GM23338 (cell line): ENCODE results near the gene C15orf61. TPM values are rescaled to one million over a fixed set of nuclear protein-coding genes. Genes with fewer than 3 reads are reported as not detected.

Source experiments
- ATAC-seq: fragments of 200-7000 bp; cut with Tn5 transposase; 3 replicates; pipeline ENCODE4 v1.9.1; 2020
- DNase-seq: peaks from one replicate; pipeline ENCODE4 v3.0.0-alpha.2; 2015; ENCODE audit warnings: low spot score
- H2AFZ ChIP-seq: fragments of 200-600 bp; sonication (generic); 2 replicates; pipeline ENCODE4 v1.8.0; 2016; ENCODE audit warnings: antibody characterized with exemption, mild to moderate bottlenecking, moderate library complexity
- H3F3A ChIP-seq: fragments of 200-600 bp; sonication (generic); replicated peaks from 2 replicates; pipeline ENCODE4 v1.8.0; 2017; ENCODE audit warnings: antibody characterized with exemption, mixed run types, low read depth
- H3K27ac ChIP-seq: fragments of 200-600 bp; sonication (generic); 2 replicates; pipeline ENCODE4 v1.6.1; 2016; ENCODE audit warnings: low read depth
- H3K27me3 ChIP-seq: fragments of 200-600 bp; sonication (generic); 2 replicates; pipeline ENCODE4 v1.8.0; 2016; ENCODE audit warnings: mild to moderate bottlenecking, mixed run types, moderate library complexity; ENCODE audit not compliant: insufficient read depth
- H3K36me3 ChIP-seq: fragments of 200-600 bp; sonication (generic); 2 replicates; pipeline ENCODE4 v1.8.0; 2016; ENCODE audit warnings: mild to moderate bottlenecking; ENCODE audit not compliant: insufficient read depth
- H3K4me1 ChIP-seq: fragments of 200-600 bp; sonication (generic); 2 replicates; pipeline ENCODE4 v1.8.0; 2016; ENCODE audit warnings: mild to moderate bottlenecking, moderate library complexity; ENCODE audit not compliant: insufficient read depth
- H3K4me2 ChIP-seq: fragments of 200-600 bp; sonication (generic); 2 replicates; pipeline ENCODE4 v1.7.1; 2017; ENCODE audit warnings: mixed run types
- H3K4me3 ChIP-seq: fragments of 200-600 bp; sonication (generic); 2 replicates; pipeline ENCODE4 v1.6.1; 2016; ENCODE audit warnings: mixed run types
- H3K79me2 ChIP-seq: fragments of 200-600 bp; sonication (generic); replicated peaks from 2 replicates; pipeline ENCODE4 v1.8.0; 2017; ENCODE audit warnings: mild to moderate bottlenecking; ENCODE audit not compliant: insufficient read depth
- H3K9me2 ChIP-seq: fragments of 200-600 bp; sonication (generic); 2 replicates; pipeline ENCODE4 v1.8.0; 2017; ENCODE audit not compliant: insufficient read depth
- H4K20me1 ChIP-seq: fragments of 200-600 bp; sonication (generic); replicated peaks from 2 replicates; pipeline ENCODE4 v1.8.0; 2017; ENCODE audit warnings: mild to moderate bottlenecking; ENCODE audit not compliant: insufficient read depth
- H3K27ac Mint-ChIP-seq: 2 replicates; pipeline ENCODE4 v1.8.0; 2020; ENCODE audit warnings: inconsistent platforms, mild to moderate bottlenecking, moderate library complexity, mixed read lengths
- H3K27me3 Mint-ChIP-seq: 3 replicates; pipeline ENCODE4 v1.8.0; 2022; ENCODE audit warnings: low read depth, mild to moderate bottlenecking, moderate library complexity, mixed read lengths, inconsistent platforms; ENCODE audit not compliant: insufficient read depth, poor library complexity
- H3K36me3 Mint-ChIP-seq: 3 replicates; pipeline ENCODE4 v1.8.0; 2021; ENCODE audit warnings: low read depth, mild to moderate bottlenecking, inconsistent platforms, moderate library complexity, mixed read lengths
- H3K4me1 Mint-ChIP-seq: 3 replicates; pipeline ENCODE4 v1.8.0; 2020; ENCODE audit warnings: mild to moderate bottlenecking, inconsistent platforms, mixed read lengths
- H3K4me3 Mint-ChIP-seq: 3 replicates; pipeline ENCODE4 v1.8.0; 2021; ENCODE audit warnings: moderate library complexity, mild to moderate bottlenecking, inconsistent platforms, mixed read lengths
- H3K9me3 Mint-ChIP-seq: 3 replicates; pipeline ENCODE4 v1.8.0; 2020; ENCODE audit warnings: moderate library complexity, mild to moderate bottlenecking, inconsistent platforms, mixed read lengths
- CREB1 ChIP-seq: fragments of 250-450 bp; sonication (Bioruptor Pico); IDR thresholded peaks from 2 replicates; pipeline ENCODE4 v1.5.0; 2020; ENCODE audit warnings: low read depth, mild to moderate bottlenecking, moderate library complexity
- EZH2 ChIP-seq: fragments of 200-600 bp; sonication (generic); IDR thresholded peaks from one replicate; pipeline ENCODE4 v1.8.0; 2017; ENCODE audit warnings: antibody characterized with exemption, mild to moderate bottlenecking, low read depth; ENCODE audit not compliant: unreplicated experiment
- EZH2phosphoT487 ChIP-seq: fragments of 200-600 bp; sonication (generic); IDR thresholded peaks from one replicate; pipeline ENCODE4 v1.8.1; 2018; ENCODE audit warnings: antibody characterized with exemption; ENCODE audit not compliant: unreplicated experiment
- JUNB ChIP-seq: IDR thresholded peaks from one replicate; pipeline ENCODE4 v1.6.1; 2016; ENCODE audit warnings: antibody characterized with exemption; ENCODE audit not compliant: unreplicated experiment
- REST ChIP-seq: IDR thresholded peaks from one replicate; pipeline ENCODE4 v1.6.1; 2018; ENCODE audit warnings: antibody characterized with exemption; ENCODE audit not compliant: unreplicated experiment
- ZNF331 ChIP-seq: fragments of 250-450 bp; sonication (Bioruptor Pico); IDR thresholded peaks from 2 replicates; pipeline ENCODE4 v1.5.0; 2020; ENCODE audit warnings: low read depth, mild to moderate bottlenecking, moderate library complexity
- ZNF462 ChIP-seq: fragments of 250-450 bp; sonication (Bioruptor Pico); IDR thresholded peaks from 2 replicates; pipeline ENCODE4 v1.5.0; 2020; ENCODE audit warnings: mild to moderate bottlenecking, moderate library complexity
- polyA plus RNA-seq: library from polyadenylated mRNA; unstranded; fragments of >200 nt; fragmentation: Nextera tagmentation; extraction: Ambion mirVana; gene quantifications from 2 replicates; pipeline ENCODE4 v1.2.1, GENCODE V29; 2016
- total RNA-seq: library from RNA; depleted of rRNA; stranded (reverse); fragments of >200 nt; shearing (Covaris generic); gene quantifications from 2 replicates; pipeline ENCODE4 v1.2.3, GENCODE V29; 2014
- TF ChIP-seq, protein P1 (sequence below), 2 experiments: fragments of 200-600 bp in 1 of 2; sonication (generic) in 1 of 2; conservative IDR thresholded peaks; 2 replicates each; pipeline versions ENCODE4 v1.5.1 to v1.6.1; 2016 to 2017; ENCODE audit warnings: antibody characterized with exemption in 2 of 2, low read depth in 2 of 2, mild to moderate bottlenecking in 2 of 2, moderate library complexity in 1 of 2

C15orf61 gene
- total and polyA plus RNA-seq, 2 experiments from 2014 or later, result 1.8 to 5.9 TPM

- TF ChIP-seq, protein P1, sequence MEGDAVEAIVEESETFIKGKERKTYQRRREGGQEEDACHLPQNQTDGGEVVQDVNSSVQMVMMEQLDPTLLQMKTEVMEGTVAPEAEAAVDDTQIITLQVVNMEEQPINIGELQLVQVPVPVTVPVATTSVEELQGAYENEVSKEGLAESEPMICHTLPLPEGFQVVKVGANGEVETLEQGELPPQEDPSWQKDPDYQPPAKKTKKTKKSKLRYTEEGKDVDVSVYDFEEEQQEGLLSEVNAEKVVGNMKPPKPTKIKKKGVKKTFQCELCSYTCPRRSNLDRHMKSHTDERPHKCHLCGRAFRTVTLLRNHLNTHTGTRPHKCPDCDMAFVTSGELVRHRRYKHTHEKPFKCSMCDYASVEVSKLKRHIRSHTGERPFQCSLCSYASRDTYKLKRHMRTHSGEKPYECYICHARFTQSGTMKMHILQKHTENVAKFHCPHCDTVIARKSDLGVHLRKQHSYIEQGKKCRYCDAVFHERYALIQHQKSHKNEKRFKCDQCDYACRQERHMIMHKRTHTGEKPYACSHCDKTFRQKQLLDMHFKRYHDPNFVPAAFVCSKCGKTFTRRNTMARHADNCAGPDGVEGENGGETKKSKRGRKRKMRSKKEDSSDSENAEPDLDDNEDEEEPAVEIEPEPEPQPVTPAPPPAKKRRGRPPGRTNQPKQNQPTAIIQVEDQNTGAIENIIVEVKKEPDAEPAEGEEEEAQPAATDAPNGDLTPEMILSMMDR (conservative IDR thresholded peaks at IDR 0.05; ENCODE audit: low read depth in 2 of 2), result no peak
- TF ChIP-seq EZH2phosphoT487 (no peak), CREB1 (no peak), EZH2 (no peak), ZNF331 (CRISPR knock-in tag) (no peak), JUNB (no peak), ZNF462 (no peak)
These were observed 12.9 kb downstream of the C15orf61 start (continued) for GRCh38 chr15:67533873-67534272.

GRCh38 chr15:67534360-67534759, 13.4 kb downstream of the C15orf61 start:
- Histone ChIP-seq H3K4me1 (no peaks in the 10 kb centered on the region), H3F3A (no peaks in the 10 kb centered on the region), H3K27me3 (no peaks in the 10 kb centered on the region), H3K4me3 (no peak overlapping the region), H4K20me1 (no peaks in the 10 kb centered on the region), H3K36me3 (no peaks in the 10 kb centered on the region), H2AFZ (no peak overlapping the region), H3K79me2 (no peaks in the 10 kb centered on the region), H3K4me2 (no peak overlapping the region), H3K27ac (no peak overlapping the region), H3K9me2 (no peaks in the 10 kb centered on the region)
- DNase-seq (no peak), ATAC-seq (no peak)
- Mint-ChIP-seq H3K27me3 (no peaks in the 10 kb centered on the region), H3K36me3 (no peaks in the 10 kb centered on the region), H3K27ac (no peak overlapping the region), H3K4me3 (no peak overlapping the region), H3K4me1 (no peaks in the 10 kb centered on the region), H3K9me3 (no peaks in the 10 kb centered on the region)
- TF ChIP-seq EZH2, result no peak
- TF ChIP-seq EZH2phosphoT487, result no peak
- TF ChIP-seq REST, result no peak
- TF ChIP-seq JUNB, result no peak
